ENCODE data around the gene STK33.
A peak's percentile ranks its signal among the peaks of the same experiment; 100 is the strongest.

The STK33 gene

GRCh38 chr11:8352103-8352875, 241.7 kb downstream of the STK33 start:
- peak; percentile 14 for DNase-seq

GRCh38 chr11:8351223-8351622, 242.8 kb downstream of the STK33 start:
- no peak for DNase-seq

DNA sequence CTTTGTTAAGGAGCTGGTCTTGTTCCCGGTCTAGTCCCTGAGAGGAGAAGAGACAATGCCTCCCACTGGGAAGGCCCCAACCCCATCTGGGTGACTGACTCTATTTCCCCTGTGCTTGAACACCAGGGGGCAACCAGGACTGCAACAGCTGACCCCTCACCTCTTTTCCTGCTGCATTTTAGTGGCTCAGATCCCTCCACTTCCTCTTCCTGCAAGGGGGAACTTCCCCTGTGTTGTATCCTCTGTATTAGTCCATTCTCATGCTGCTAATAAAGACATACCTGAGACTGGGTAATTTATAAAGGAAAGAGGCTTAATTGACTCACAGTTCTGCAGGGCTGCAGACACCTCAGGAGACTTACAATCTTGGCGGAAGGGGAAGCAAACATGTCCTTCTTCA, 246.1 kb downstream of the STK33 start:
- DNase-seq = no peak

DNA sequence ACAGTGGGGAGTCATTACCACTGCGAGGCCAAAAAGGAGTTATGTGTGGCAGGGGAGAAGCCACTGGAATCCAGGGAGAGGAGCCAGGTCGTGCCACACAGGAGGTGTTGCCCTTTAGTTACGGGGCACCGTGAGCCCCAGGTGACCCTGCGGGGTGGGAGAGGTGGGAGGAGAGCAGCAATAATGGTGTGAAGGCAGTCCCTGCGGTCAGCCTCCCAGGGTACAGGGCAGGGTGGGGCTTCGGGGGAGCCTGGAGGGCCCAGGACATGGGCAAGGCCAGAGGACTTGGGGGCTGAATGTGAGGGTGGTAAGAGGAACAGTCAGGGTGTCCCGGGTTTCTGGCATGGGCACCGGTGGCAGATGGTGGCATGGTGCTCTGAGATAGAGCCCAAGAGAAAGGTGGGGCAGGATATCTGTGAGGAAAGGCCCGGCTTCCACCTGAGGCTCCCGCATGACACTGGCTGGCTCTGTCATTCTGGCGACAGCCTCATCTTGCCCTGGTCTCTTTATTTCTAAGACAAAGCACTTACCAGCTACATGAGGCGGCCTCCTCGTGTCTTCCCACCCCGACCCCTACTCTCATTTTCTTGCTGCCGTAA, 247.8 kb downstream of the STK33 start:
- DNase-seq = no peak

GRCh38 chr11:8345179-8345578, 248.8 kb downstream of the STK33 start:
- DNase-seq = no peak

DNA sequence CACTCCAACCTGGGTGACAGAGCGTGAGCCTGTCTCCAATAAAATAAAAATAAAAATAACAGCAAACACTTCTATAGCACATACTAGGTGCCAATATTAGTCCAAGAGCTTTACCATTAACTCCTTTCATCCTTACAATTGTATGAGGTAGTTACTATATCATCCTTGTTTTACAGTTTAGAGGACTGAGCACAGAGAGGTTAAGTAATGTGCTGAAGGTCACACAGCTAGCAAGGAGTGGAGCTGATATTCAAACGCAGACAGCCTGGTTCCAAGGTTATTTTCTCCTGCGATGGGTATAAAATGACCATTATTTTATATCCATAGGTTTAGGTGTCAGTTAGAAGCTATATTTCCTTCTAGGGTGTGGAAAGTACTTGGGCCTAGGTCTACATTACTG, 249.7 kb downstream of the STK33 start:
- no peak for DNase-seq

GRCh38 chr11:8342821-8343681, 251.0 kb downstream of the STK33 start:
- DNase-seq = no peak

DNA sequence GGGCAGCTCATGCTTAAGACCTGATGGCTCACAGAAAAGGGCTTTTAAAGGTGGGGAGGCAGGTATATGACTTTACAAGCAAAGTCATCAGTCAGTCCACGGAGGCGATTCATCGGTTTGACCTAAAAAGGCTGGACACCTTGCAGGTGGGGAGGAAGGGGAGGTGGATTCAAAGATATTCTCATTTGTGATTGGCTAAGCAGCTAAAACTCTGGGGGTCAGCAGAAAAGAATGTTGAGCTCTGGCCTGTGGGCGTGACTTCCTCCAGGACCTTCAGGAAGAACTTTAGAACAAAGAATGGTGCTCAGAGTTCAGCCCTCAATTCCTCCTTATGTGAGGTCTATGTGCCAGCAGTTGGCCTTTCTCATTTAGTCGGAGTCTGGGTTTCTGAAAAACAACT, 252.0 kb downstream of the STK33 start:
- DNase-seq = no peak

Measured in inflammatory macrophage treated with lipopolysaccharide for 4 hours (primary cell).